ENCODE measurements around the gene ANO5. TPM values are rescaled to one million over a fixed set of nuclear protein-coding genes. Genes with fewer than 3 reads are reported as not detected.

ANO5 gene
- total and polyA plus RNA-seq, 2 donors (not counting 3 experiments of a cell fraction or from before 2014, with no cell fraction given) = 0.32 to 0.46 TPM

DNA sequence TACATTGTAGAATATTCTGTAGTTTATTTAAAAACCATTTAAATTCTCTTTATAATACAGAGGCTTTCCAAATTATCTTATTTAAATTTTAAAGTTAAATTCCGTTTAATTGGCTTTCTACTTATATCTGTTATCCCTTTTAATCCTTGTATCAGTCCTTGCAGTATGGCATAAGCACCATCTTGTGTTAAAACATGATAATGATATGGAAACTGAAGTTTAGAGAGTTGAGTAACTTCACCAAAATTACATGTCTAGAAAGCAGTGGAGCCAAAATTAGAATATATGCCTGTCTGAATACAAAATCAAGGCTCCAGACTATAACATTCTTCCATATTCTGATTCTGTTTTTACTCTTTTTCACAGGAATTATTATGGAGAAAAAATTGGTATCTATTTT, 57.0 kb downstream of the ANO5 start:
- dilution Hi-C loops (cut with MboI; ENCODE audit: extremely low pct_ligation_motif_present, low sequenced_read_pairs) (no loop called here), intact Hi-C loops (cut with micrococcal nuclease) (no loop called here)
- H3K27me3 ChIP-seq (ENCODE audit: control insufficient read depth in 2 of 2, insufficient read depth in 2 of 2, low read length in 2 of 2) = no peaks in the 10 kb centered on the region
- no peaks in the 10 kb centered on the region for H4K20me1 ChIP-seq (replicated peaks; ENCODE audit: control insufficient read depth, extremely low read depth, insufficient read depth, low read length)
- no peak for TF ChIP-seq FOS (IDR thresholded peaks at IDR 0.05; ENCODE audit: borderline replicate concordance, insufficient read depth, low read length)
- TF ChIP-seq JUN (IDR thresholded peaks at IDR 0.05; ENCODE audit: borderline replicate concordance, insufficient read depth, insufficient read length, low read depth) = no peak
- TF ChIP-seq POLR2A (IDR thresholded peaks at IDR 0.05; ENCODE audit: low read depth, low read length) = no peak
- no peak for TF ChIP-seq POLR2AphosphoS5 (IDR thresholded peaks at IDR 0.05; ENCODE audit: insufficient read depth, low read depth, low read length)
- no peak for TF ChIP-seq MYC (IDR thresholded peaks at IDR 0.05; ENCODE audit: low read depth, low read length)
- TF ChIP-seq, protein P1, sequence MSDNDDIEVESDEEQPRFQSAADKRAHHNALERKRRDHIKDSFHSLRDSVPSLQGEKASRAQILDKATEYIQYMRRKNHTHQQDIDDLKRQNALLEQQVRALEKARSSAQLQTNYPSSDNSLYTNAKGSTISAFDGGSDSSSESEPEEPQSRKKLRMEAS (IDR thresholded peaks at IDR 0.05; ENCODE audit: insufficient read depth, insufficient read length) = no peak
- TF ChIP-seq GATA2 (IDR thresholded peaks at IDR 0.05; ENCODE audit: insufficient read depth, insufficient read length, low read depth, low read length) = no peak
- TF ChIP-seq EZH2 (IDR thresholded peaks at IDR 0.05; ENCODE audit: borderline replicate concordance, low read depth, low read length, severe bottlenecking) = no peak
- TF ChIP-seq, protein P2, sequence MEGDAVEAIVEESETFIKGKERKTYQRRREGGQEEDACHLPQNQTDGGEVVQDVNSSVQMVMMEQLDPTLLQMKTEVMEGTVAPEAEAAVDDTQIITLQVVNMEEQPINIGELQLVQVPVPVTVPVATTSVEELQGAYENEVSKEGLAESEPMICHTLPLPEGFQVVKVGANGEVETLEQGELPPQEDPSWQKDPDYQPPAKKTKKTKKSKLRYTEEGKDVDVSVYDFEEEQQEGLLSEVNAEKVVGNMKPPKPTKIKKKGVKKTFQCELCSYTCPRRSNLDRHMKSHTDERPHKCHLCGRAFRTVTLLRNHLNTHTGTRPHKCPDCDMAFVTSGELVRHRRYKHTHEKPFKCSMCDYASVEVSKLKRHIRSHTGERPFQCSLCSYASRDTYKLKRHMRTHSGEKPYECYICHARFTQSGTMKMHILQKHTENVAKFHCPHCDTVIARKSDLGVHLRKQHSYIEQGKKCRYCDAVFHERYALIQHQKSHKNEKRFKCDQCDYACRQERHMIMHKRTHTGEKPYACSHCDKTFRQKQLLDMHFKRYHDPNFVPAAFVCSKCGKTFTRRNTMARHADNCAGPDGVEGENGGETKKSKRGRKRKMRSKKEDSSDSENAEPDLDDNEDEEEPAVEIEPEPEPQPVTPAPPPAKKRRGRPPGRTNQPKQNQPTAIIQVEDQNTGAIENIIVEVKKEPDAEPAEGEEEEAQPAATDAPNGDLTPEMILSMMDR (IDR thresholded peaks at IDR 0.05; ENCODE audit: extremely low read depth in 1 of 2, insufficient read depth in 1 of 2, low read depth in 1 of 2, low read length in 2 of 2) = no peak
- no peak overlapping the region for H2AFZ ChIP-seq (ENCODE audit: low read depth, low read length)
- H3K9ac ChIP-seq (replicated peaks; ENCODE audit: extremely low read depth, insufficient read depth, low read length) = no peak overlapping the region
- no TSS peak for BruUV-seq (replicated peaks)
- H3K4me3 ChIP-seq (replicated peaks in 1 of 3; ENCODE audit: insufficient read depth in 1 of 3, low read depth in 1 of 3, low read length in 3 of 3) = no peak overlapping the region
- DNase-seq (ENCODE audit: low read depth, low spot score) (no peak), FAIRE-seq (no peak)
- no peaks in the 10 kb centered on the region for H3K4me1 ChIP-seq (ENCODE audit: control insufficient read depth, extremely low read depth, insufficient read depth, low read length)
- CTCF ChIA-PET = interaction anchor here (0.8 kb wide), 1 partner anchor 27 kb away, joined by 3 read pairs; no protein-coding TSS in a partner anchor
- no peaks in the 10 kb centered on the region for H3K9me3 ChIP-seq (replicated peaks; ENCODE audit: control insufficient read depth, insufficient read depth, low read length)
- no peaks in the 10 kb centered on the region for H3K79me2 ChIP-seq (ENCODE audit: control insufficient read depth, insufficient read depth, low read length)
- no peak overlapping the region for H3K4me2 ChIP-seq (ENCODE audit: insufficient read depth, low read length)
- H3K9me1 ChIP-seq (replicated peaks; ENCODE audit: control insufficient read depth, extremely low read depth, insufficient read depth, low read length) = no peaks in the 10 kb centered on the region
- H3K36me3 ChIP-seq (ENCODE audit: control insufficient read depth in 2 of 2, extremely low read depth in 1 of 2, insufficient read depth in 2 of 2, low read length in 2 of 2) = no peaks in the 10 kb centered on the region
- H3K27ac ChIP-seq (ENCODE audit: insufficient read depth, low read depth, low read length) = no peak overlapping the region
- POLR2A ChIA-PET = no interaction called here
